ENCODE results near the gene CSTPP1.

DNA sequence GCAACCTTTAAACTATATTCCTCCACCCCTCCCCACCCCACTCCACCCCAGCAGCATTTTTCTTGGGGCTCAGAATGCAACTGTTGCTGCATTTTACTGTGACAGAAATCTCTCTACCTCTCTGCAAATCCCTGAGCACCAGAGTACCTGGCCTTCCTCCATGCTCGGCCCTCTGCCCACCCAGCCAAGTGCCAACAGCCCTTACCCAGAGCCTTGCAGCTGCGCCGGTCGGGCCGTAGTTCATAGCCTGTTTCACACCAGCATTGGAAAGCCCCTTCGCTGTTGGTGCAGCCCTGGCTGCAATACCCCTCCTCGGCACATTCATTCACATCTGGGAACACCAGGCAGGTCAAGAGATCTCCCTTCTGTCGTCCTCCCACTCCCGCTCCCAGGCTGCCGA is 41.6 kb upstream of the CSTPP1 start:
- TF ChIP-seq, protein P1, sequence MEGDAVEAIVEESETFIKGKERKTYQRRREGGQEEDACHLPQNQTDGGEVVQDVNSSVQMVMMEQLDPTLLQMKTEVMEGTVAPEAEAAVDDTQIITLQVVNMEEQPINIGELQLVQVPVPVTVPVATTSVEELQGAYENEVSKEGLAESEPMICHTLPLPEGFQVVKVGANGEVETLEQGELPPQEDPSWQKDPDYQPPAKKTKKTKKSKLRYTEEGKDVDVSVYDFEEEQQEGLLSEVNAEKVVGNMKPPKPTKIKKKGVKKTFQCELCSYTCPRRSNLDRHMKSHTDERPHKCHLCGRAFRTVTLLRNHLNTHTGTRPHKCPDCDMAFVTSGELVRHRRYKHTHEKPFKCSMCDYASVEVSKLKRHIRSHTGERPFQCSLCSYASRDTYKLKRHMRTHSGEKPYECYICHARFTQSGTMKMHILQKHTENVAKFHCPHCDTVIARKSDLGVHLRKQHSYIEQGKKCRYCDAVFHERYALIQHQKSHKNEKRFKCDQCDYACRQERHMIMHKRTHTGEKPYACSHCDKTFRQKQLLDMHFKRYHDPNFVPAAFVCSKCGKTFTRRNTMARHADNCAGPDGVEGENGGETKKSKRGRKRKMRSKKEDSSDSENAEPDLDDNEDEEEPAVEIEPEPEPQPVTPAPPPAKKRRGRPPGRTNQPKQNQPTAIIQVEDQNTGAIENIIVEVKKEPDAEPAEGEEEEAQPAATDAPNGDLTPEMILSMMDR (IDR thresholded peaks at IDR 0.05; ENCODE audit: low read length), result no peak
- TF ChIP-seq EZH2 (IDR thresholded peaks at IDR 0.05; ENCODE audit: borderline replicate concordance, low read length), result no peak

Measured in OCI-LY1 (cell line).